Activated B cell treated with CpG ODN at 0.5 μM for 24 hours (primary cell): ENCODE results near the gene CDC26. TPM values are rescaled to one million over a fixed set of nuclear protein-coding genes. Genes with fewer than 3 reads are reported as not detected.
"Not testable (repeated sequence)": the region's sequence is repeated elsewhere in the genome, so short reads cannot be mapped to it uniquely, and the experiment has no call there.

Experiments used
- ATAC-seq: fragments of 200-7000 bp; cut with Tn5 transposase; one replicate; pipeline ENCODE4 v1.10.0; 2021; ENCODE audit warnings: low read depth, mild to moderate bottlenecking, moderate library complexity
- CTCF ChIA-PET: fragments of 350-600 bp; sonication (Branson Sonifier 250); formaldehyde crosslinking; loops from one replicate; lab custom pipeline; 2021; ENCODE audit warnings: antibody characterized with exemption; lab: Charles Lee
- POLR2A ChIA-PET: fragments of 350-600 bp; sonication (Branson Sonifier 250); formaldehyde crosslinking; loops from one replicate; lab custom pipeline; 2021; ENCODE audit warnings: antibody characterized with exemption; lab: Charles Lee
- DNase-seq: peaks from one replicate; pipeline ENCODE4 v3.0.0; 2022
- H3K27ac Mint-ChIP-seq: one replicate; pipeline ENCODE4 v1.8.0; 2020; ENCODE audit warnings: mixed read lengths
- H3K27me3 Mint-ChIP-seq: one replicate; pipeline ENCODE4 v1.8.0; 2021; ENCODE audit warnings: mixed read lengths
- H3K36me3 Mint-ChIP-seq: one replicate; pipeline ENCODE4 v1.8.0; 2021; ENCODE audit warnings: low read depth, mixed read lengths
- H3K4me1 Mint-ChIP-seq: one replicate; pipeline ENCODE4 v1.8.0; 2021; ENCODE audit warnings: mixed read lengths
- H3K4me3 Mint-ChIP-seq: one replicate; pipeline ENCODE4 v1.8.0; 2020; ENCODE audit warnings: mild to moderate bottlenecking, mixed read lengths
- H3K9me3 Mint-ChIP-seq: one replicate; pipeline ENCODE4 v1.8.0; 2020; ENCODE audit warnings: mixed read lengths
- CTCF ChIP-seq: fragments of 200-600 bp; IDR thresholded peaks from one replicate; pipeline ENCODE4 v1.8.0; 2022; ENCODE audit warnings: antibody characterized with exemption, mild to moderate bottlenecking
- intact Hi-C: fragments of 100-400 bp; cut with micrococcal nuclease; formaldehyde crosslinking; loops from one replicate; pipeline ENCODE4 v1.15.1; 2024
- total RNA-seq: library from RNA; stranded (reverse); gene quantifications from 2 replicates; pipeline ENCODE4 v1.2.3, GENCODE V29; 2022

Gene CDC26
- total RNA-seq, 1 donor from 2014 or later = 30.4 TPM

GRCh38 chr9:113241161-113241560, 34.2 kb downstream of the CDC26 start:
- no peak overlapping the region for H3K27ac Mint-ChIP-seq
- ChIA-PET POLR2A (no interaction called here), CTCF (no interaction called here)
- H3K4me1 Mint-ChIP-seq = peaks cover 4% of the 10 kb centered on the region
- H3K36me3 Mint-ChIP-seq = no peaks in the 10 kb centered on the region
- no peak overlapping the region for H3K4me3 Mint-ChIP-seq
- intact Hi-C loops = no loop called here
- TF ChIP-seq CTCF = no peak
- no peaks in the 10 kb centered on the region for H3K9me3 Mint-ChIP-seq
- DNase-seq (no peak), ATAC-seq (no peak)
- H3K27me3 Mint-ChIP-seq = no peaks in the 10 kb centered on the region

GRCh38 chr9:113238859-113239232, 36.5 kb downstream of the CDC26 start:
- no peaks in the 10 kb centered on the region for H3K9me3 Mint-ChIP-seq
- intact Hi-C loops = loop anchor here (1.0 kb wide), 1 partner anchor 12 kb away; no protein-coding TSS in a partner anchor
- CTCF ChIA-PET = no interaction called here
- ATAC-seq (no peak), DNase-seq (no peak)
- H3K27ac Mint-ChIP-seq = no peak overlapping the region
- POLR2A ChIA-PET = interaction anchor here (0.8 kb wide), 1 partner anchor 18 kb away, joined by 4 read pairs; the partner anchor contains the start of genes FKBP15 and SLC31A1
- no peaks in the 10 kb centered on the region for H3K36me3 Mint-ChIP-seq
- TF ChIP-seq CTCF = no peak
- no peaks in the 10 kb centered on the region for H3K27me3 Mint-ChIP-seq
- H3K4me1 Mint-ChIP-seq = peaks cover 12% of the 10 kb centered on the region
- no peak overlapping the region for H3K4me3 Mint-ChIP-seq

- ATAC-seq (no peak), DNase-seq (no peak)
- Mint-ChIP-seq H3K27ac (no peak overlapping the region), H3K36me3 (no peaks in the 10 kb centered on the region), H3K9me3 (no peaks in the 10 kb centered on the region), H3K4me1 (peaks cover 16% of the 10 kb centered on the region), H3K4me3 (no peak overlapping the region), H3K27me3 (no peaks in the 10 kb centered on the region)
- ChIA-PET CTCF (no interaction called here), POLR2A (no interaction called here)
- intact Hi-C loops = no loop called here
- TF ChIP-seq CTCF = no peak
Measured at GRCh38 chr9:113238202-113238858, 37.0 kb downstream of the CDC26 start.

GRCh38 chr9:113237026-113237425, 38.3 kb downstream of the CDC26 start:
- ChIA-PET CTCF (no interaction called here), POLR2A (no interaction called here)
- DNase-seq (no peak), ATAC-seq (no peak)
- TF ChIP-seq CTCF = no peak
- Mint-ChIP-seq H3K4me1 (peaks cover 25% of the 10 kb centered on the region), H3K27ac (no peak overlapping the region), H3K4me3 (no peak overlapping the region), H3K27me3 (no peaks in the 10 kb centered on the region), H3K9me3 (no peaks in the 10 kb centered on the region), H3K36me3 (no peaks in the 10 kb centered on the region)
- intact Hi-C loops = no loop called here

- CTCF ChIA-PET, H3K36me3 Mint-ChIP-seq, H3K9me3 Mint-ChIP-seq, H3K27me3 Mint-ChIP-seq, H3K27ac Mint-ChIP-seq, POLR2A ChIA-PET, ATAC-seq, H3K4me3 Mint-ChIP-seq, DNase-seq: not testable (repeated sequence)
- peaks cover 26% of the 10 kb centered on the region for H3K4me1 Mint-ChIP-seq
- intact Hi-C loops = loop anchor here (2.0 kb wide), 1 partner anchor 15 kb away; the partner anchor contains the start of genes FKBP15 and SLC31A1
Measured at GRCh38 chr9:113235701-113236255, 39.6 kb downstream of the CDC26 start.
